Vagina (tissue), 2 donors: ENCODE data around the gene PSME1.

Experiments
- POLR2A ChIP-seq, 2 donors: fragments of 450-650 bp; IDR thresholded peaks; one replicate each; pipeline ENCODE4 v1.6.1; 2017; ENCODE audit warnings: antibody characterized with exemption in 2 of 2, mild to moderate bottlenecking in 2 of 2, moderate library complexity in 2 of 2
- TF ChIP-seq, protein P1 (sequence below), 3 experiments: fragments of 450-650 bp in 2 of 3; fragments of 200-600 bp in 1 of 3; sonication (generic) in 1 of 3; IDR thresholded peaks; one replicate each; pipeline ENCODE4 v1.5.1; 2017 to 2019; ENCODE audit warnings: antibody characterized with exemption in 3 of 3, mild to moderate bottlenecking in 2 of 3, moderate library complexity in 2 of 3

- TF ChIP-seq, protein P1, sequence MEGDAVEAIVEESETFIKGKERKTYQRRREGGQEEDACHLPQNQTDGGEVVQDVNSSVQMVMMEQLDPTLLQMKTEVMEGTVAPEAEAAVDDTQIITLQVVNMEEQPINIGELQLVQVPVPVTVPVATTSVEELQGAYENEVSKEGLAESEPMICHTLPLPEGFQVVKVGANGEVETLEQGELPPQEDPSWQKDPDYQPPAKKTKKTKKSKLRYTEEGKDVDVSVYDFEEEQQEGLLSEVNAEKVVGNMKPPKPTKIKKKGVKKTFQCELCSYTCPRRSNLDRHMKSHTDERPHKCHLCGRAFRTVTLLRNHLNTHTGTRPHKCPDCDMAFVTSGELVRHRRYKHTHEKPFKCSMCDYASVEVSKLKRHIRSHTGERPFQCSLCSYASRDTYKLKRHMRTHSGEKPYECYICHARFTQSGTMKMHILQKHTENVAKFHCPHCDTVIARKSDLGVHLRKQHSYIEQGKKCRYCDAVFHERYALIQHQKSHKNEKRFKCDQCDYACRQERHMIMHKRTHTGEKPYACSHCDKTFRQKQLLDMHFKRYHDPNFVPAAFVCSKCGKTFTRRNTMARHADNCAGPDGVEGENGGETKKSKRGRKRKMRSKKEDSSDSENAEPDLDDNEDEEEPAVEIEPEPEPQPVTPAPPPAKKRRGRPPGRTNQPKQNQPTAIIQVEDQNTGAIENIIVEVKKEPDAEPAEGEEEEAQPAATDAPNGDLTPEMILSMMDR (IDR thresholded peaks at IDR 0.05), result no peak
- no peak for TF ChIP-seq POLR2A (IDR thresholded peaks at IDR 0.05)
Observed at GRCh38 chr14:24136684-24137528, 912 bp downstream of the PSME1 start.
